CD4-positive, alpha-beta T cell treated with Interleukin-17A for 4 hours (primary cell): ENCODE results near the gene TRIM25.

Experiments used
- DNase-seq: peaks from one replicate; pipeline ENCODE4 v3.0.0-alpha.2; 2020; ENCODE audit warnings: mixed read lengths

Gene TRIM25

GRCh38 chr17:56925088-56925487 is 11.2 kb upstream of the TRIM25 start:
- DNase-seq, result no peak

DNA sequence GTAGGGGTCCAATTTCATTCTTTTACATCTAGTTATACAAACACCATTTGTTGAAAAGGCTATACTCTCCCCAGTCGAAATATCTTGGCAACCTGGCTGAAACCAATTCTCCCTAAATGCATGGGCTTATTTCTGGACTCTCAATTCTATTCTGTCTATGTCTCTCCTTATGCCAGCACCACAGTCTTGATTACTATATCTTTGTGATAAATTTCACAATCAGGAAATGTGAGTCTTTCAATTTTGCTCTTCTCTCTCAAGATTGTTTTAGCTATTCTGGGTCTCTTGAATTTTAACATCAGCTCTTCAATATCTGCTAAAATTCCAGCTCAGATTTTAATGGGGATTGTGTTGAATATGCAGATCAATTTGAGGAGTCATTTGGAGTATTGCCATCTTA is 5.9 kb upstream of the TRIM25 start:
- no peak for DNase-seq

GRCh38 chr17:56918916-56919315 is 5.1 kb upstream of the TRIM25 start:
- no peak for DNase-seq

DNA sequence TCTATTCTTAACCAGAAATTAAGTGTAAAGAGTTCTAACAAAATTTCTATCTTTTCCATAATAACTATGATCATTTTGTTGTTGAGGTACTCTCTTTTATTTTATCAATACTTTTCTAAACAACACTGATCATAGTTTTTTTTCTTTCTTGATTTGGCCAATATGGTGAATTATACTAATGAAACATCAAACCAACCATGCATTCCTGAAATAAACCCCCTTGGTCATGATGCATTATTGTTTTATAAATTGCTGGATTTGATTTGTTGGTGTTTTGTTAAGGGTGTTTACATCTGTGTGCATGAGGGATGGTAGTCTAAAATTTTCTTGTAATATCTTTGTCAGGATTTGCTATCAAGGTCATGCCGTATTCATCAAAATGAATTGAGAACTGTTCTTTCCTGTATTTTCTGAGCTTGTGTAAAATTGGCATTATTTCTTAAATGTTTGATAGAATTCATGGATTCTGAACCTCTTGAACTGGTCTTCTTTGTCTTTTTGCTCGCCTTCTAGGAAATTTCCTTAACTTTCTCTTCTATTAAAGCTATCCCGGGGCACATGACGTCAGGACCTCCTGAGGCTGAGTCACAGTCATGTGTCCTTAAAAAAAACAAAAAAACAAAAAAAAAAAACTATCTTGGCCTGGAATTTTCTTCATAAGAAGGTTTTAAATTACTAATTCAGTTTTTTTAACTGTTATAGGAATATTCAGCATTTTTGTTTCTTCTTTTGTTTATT is 3.9 kb upstream of the TRIM25 start:
- no peak for DNase-seq

GRCh38 chr17:56914581-56915273 is 878 bp upstream of the TRIM25 start:
- peak; percentile 12 for DNase-seq

- no peak for DNase-seq
Observed at GRCh38 chr17:56913353-56913866, 439 bp downstream of the TRIM25 start.

DNA sequence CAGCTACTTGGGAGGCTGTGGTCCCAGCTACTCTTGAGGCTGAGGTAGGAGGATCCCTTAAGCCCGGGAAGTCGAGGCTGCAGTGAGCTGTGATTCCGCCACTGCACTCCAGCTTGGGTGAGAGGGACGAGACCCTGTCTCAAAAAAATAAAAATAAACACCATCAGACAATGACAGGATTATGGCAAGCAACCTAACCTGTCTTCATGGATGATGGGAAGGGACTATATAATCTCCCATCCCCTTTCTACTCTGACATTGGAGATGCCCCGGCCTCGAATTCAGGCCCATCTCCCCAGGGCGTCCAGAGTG is 893 bp downstream of the TRIM25 start:
- no peak for DNase-seq

DNA sequence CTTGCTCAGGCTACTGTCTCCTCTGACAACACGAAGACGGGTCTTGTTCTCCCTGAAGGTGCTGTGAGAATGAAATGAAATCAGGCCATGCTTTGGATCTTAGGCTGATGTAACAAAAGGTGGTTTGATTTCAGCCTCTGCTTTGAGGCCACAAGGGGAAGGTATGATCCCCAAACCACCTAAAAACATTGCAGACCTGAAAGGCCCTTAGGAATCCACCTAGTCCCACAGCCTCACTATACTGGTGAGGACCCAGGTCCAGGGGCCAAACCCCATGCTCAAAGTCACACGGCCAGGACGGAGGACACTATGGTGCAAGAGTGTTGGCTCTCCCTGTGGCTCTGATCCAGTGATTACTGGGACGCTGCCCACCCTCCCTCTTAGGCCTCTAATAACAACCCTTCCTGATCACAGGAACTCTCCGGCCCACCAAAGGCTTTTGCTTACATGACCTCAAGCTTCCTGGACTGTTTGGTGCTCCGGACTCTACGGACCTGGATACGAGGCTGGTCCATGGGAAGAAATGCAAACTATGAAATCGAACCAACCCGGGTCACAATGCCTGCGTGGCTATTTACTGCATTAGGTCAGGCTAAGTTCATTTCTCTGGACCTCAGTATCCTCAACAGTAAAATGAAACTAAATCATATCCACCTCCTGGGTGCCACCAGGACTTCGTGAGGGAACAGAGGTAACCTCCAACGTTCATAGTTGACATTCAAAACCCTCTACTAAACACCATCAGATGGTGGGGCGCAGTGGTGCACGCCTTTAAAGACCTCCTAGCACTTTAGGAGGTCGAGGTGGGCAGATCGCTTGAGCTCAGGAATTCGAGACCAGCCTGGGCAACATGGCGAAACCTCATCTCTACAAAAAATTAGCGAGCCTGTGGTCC is 1.5 kb downstream of the TRIM25 start:
- no peak for DNase-seq

- DNase-seq, result no peak
Observed at GRCh38 chr17:56910509-56911235, 3.2 kb downstream of the TRIM25 start.

GRCh38 chr17:56909742-56910508 is 3.9 kb downstream of the TRIM25 start:
- DNase-seq, result no peak

GRCh38 chr17:56908001-56908542 is 5.8 kb downstream of the TRIM25 start:
- DNase-seq, result peak; percentile 48

GRCh38 chr17:56903560-56903959 is 10.3 kb downstream of the TRIM25 start:
- DNase-seq, result no peak

- DNase-seq, result no peak
Observed at GRCh38 chr17:56902348-56902747, 11.5 kb downstream of the TRIM25 start.

GRCh38 chr17:56899403-56899802 is 14.4 kb downstream of the TRIM25 start:
- no peak for DNase-seq

- DNase-seq, result no peak
Observed at GRCh38 chr17:56898874-56899273, 15.0 kb downstream of the TRIM25 start.

DNA sequence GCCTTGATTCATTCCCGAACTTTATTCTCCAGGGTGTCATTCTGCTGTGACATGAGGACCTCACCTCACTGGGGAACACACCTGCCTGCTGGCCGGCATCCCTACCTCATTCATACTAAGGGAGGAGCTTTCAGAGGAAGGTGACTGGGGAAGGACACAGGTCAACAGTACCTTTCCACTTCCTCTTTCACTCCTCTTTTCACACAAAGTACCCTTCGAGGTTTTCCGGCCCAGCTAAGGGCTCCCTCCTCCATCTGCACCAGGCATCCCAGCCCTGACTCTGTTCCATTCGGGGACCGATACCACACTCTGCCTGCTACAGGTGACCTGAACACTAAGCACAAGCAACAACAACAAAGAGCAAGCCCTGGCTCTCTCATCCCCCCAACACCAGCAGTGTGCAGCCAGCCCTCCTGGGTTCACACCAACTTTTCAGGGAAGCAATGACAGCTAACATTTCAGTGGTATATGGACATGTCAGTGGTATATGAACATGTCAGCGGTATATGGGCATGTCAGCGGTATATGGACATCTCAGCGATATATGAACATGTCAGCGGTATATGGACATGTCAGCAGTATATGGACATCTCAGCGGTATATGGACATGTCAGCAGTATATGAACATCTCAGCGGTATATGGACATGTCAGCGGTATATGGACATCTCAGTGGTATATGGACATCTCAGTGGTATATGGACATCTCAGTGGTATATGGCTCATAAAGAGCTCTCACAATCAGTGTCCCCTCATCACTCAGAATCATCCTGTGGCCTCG is 16.0 kb downstream of the TRIM25 start:
- DNase-seq, result no peak

- DNase-seq, result no peak
Observed at GRCh38 chr17:56896968-56897359, 16.9 kb downstream of the TRIM25 start.

GRCh38 chr17:56896217-56896967 is 17.5 kb downstream of the TRIM25 start:
- DNase-seq, result no peak

DNA sequence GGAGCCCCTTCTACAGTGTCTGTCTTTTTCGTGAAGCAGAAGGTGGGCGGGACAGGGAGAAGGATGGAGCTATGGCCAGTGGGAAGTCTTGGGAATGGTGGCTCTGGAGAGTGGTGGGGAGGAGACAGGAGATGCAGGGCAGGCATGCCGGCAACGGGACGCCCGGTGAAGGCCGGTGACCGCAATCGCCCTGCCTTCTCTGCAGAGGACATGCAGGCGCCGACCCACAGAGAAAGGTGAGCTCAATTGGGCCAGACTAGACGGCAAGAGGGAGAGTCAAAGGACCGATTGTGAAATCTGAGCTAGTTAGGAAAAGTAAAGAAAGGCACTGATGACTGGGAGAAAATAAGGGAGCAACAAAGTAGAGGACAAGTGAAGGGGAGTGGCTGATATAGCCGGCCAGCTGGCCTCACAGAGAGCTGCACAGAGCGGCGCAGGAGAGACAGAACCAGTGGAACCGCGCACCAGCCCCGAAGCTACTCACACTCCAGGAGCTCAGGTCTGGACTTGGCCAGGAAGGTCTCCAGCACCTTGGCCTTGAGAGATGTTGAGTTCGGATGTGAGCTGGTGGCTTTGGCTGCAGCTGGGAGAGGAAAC is 18.9 kb downstream of the TRIM25 start:
- DNase-seq, result no peak

- no peak for DNase-seq
Observed at GRCh38 chr17:56893503-56893902, 20.3 kb downstream of the TRIM25 start.
